HepG2 (cell line): ENCODE data around the gene MFSD11. TPM values are rescaled to one million over a fixed set of nuclear protein-coding genes. Genes with fewer than 3 reads are reported as not detected.

Experiments used
- ATAD3A ChIP-seq: sonication (generic); formaldehyde crosslinking; IDR thresholded peaks from 2 replicates; pipeline ENCODE4 v1.4.0; 2020; ENCODE audit warnings: missing genetic modification reagents
- HOMEZ ChIP-seq: IDR thresholded peaks from 2 replicates; pipeline ENCODE4 v1.6.1; 2016; ENCODE audit warnings: low read depth
- PBX3 ChIP-seq: sonication (generic); formaldehyde crosslinking; IDR thresholded peaks from 2 replicates; pipeline ENCODE4 v1.8.1; 2023; ENCODE audit warnings: missing genetic modification reagents, inconsistent platforms, borderline replicate concordance
- PHB2 ChIP-seq: fragments of 450-650 bp; IDR thresholded peaks from 2 replicates; pipeline ENCODE4 v1.6.1; 2018; ENCODE audit not compliant: partially characterized antibody
- RBM39 ChIP-seq: fragments of 200-400 bp; formaldehyde crosslinking; IDR thresholded peaks from one replicate; pipeline ENCODE4 v1.6.1; 2018; ENCODE audit warnings: antibody characterized with exemption, mild to moderate bottlenecking, low read depth, low read length; ENCODE audit not compliant: poor library complexity, severe bottlenecking
- SKI ChIP-seq: fragments of 450-650 bp; IDR thresholded peaks from one replicate; pipeline ENCODE4 v1.6.1; 2018; ENCODE audit warnings: mild to moderate bottlenecking; ENCODE audit not compliant: partially characterized antibody
- TFAP4 ChIP-seq: sonication (generic); IDR thresholded peaks from 2 replicates; pipeline ENCODE4 v1.6.1; 2016; ENCODE audit warnings: low read depth, borderline replicate concordance
- THAP11 ChIP-seq: IDR thresholded peaks from 2 replicates; pipeline ENCODE4 v1.6.1; 2016; ENCODE audit warnings: missing biosample characterization, missing genetic modification reagents
- U2AF1 ChIP-seq: fragments of 200-400 bp; formaldehyde crosslinking; optimal IDR thresholded peaks from 2 replicates; pipeline ENCODE3; 2017; ENCODE audit warnings: mild to moderate bottlenecking, low read depth, low read length
- ZBTB20 ChIP-seq: sonication (generic); formaldehyde crosslinking; IDR thresholded peaks from 2 replicates; pipeline ENCODE4 v1.8.1; 2023; ENCODE audit warnings: missing genetic modification reagents, low read depth, mild to moderate bottlenecking, borderline replicate concordance
- ZFP1 ChIP-seq: IDR thresholded peaks from 2 replicates; pipeline ENCODE4 v1.6.1; 2016
- ZKSCAN5 ChIP-seq: sonication (generic); formaldehyde crosslinking; IDR thresholded peaks from 2 replicates; pipeline ENCODE4 v1.5.1; 2020; ENCODE audit warnings: mild to moderate bottlenecking, missing genetic modification reagents
- ZNF160 ChIP-seq: sonication (generic); formaldehyde crosslinking; IDR thresholded peaks from 2 replicates; pipeline ENCODE4 v1.8.0; 2022; ENCODE audit warnings: mild to moderate bottlenecking, inconsistent platforms, missing genetic modification reagents
- ZNF33A ChIP-seq: sonication (generic); formaldehyde crosslinking; IDR thresholded peaks from 2 replicates; pipeline ENCODE4 v1.5.1; 2020; ENCODE audit warnings: missing genetic modification reagents, mild to moderate bottlenecking, moderate library complexity, borderline replicate concordance
- ZNF430 ChIP-seq: sonication (generic); formaldehyde crosslinking; IDR thresholded peaks from 2 replicates; pipeline ENCODE4 v1.9.0; 2021; ENCODE audit warnings: mild to moderate bottlenecking, missing genetic modification reagents
- ZNF484 ChIP-seq: sonication (generic); formaldehyde crosslinking; IDR thresholded peaks from 2 replicates; pipeline ENCODE4 v1.5.1; 2020; ENCODE audit warnings: mild to moderate bottlenecking, low read depth, missing genetic modification reagents, borderline replicate concordance
- ZNF501 ChIP-seq: sonication (generic); formaldehyde crosslinking; IDR thresholded peaks from 2 replicates; pipeline ENCODE4 v1.5.1; 2020; ENCODE audit warnings: mild to moderate bottlenecking, moderate library complexity, missing genetic modification reagents
- ZNF746 ChIP-seq: sonication (generic); formaldehyde crosslinking; IDR thresholded peaks from 2 replicates; pipeline ENCODE4 v1.8.0; 2022; ENCODE audit warnings: mild to moderate bottlenecking, missing genetic modification reagents
- ZXDC ChIP-seq: sonication (generic); formaldehyde crosslinking; IDR thresholded peaks from 2 replicates; pipeline ENCODE4 v1.5.0; 2020; ENCODE audit warnings: mild to moderate bottlenecking, missing genetic modification reagents
- polyA plus RNA-seq, 8 experiments: library from polyadenylated mRNA; depleted of rRNA in 3 of 8; stranded (reverse) in 7 of 8; unstranded in 1 of 8; fragments of >200 nt; fragmentation: Illumina TruSeq in 4 of 8; extraction: Trizol in 4 of 8; gene quantifications; 2 replicates each; pipeline versions ENCODE4 v1.2.1 to v1.2.3, GENCODE V29; 2011 to 2016; ENCODE audit warnings: low read depth in 4 of 8, missing spikeins in 1 of 8, mixed read lengths in 1 of 8; ENCODE audit not compliant: insufficient read depth in 1 of 8
- total RNA-seq, 5 experiments: library from RNA; depleted of rRNA; stranded (reverse); fragments of >200 nt; fragmentation: Illumina TruSeq; extraction: Trizol; gene quantifications; 2 replicates each; pipeline ENCODE4 v1.2.3, GENCODE V29; 2016; ENCODE audit warnings: low read depth in 1 of 5

MFSD11 gene
- total and polyA plus RNA-seq, 2 of the 13 experiments (the other 11 are each of a cell fraction or from before 2014, with no cell fraction given), result 26.1 to 36.3 TPM

GRCh38 chr17:76691379-76692191, 46.3 kb upstream of the MFSD11 start (continued):
- TF ChIP-seq PHB2 (no peak), ZNF484 (CRISPR knock-in tag) (no peak), SKI (peak; percentile 38), ATAD3A (CRISPR knock-in tag) (no peak), HOMEZ (CRISPR knock-in tag) (peak; percentile 55), PBX3 (no peak), ZNF430 (CRISPR knock-in tag) (no peak), ZNF160 (CRISPR knock-in tag) (no peak), RBM39 (no peak), ZNF33A (CRISPR knock-in tag) (peak; percentile 90; the same call in 1 of the 2 replicates), TFAP4 (peak; percentile 97), ZNF746 (CRISPR knock-in tag) (no peak; the same call in 1 of the 2 replicates), ZXDC (CRISPR knock-in tag) (no peak), THAP11 (CRISPR knock-in tag) (peak; percentile 17; the same call in 1 of the 2 replicates), U2AF1 (no peak), ZFP1 (no peak), ZKSCAN5 (CRISPR knock-in tag) (no peak), ZNF501 (no peak; the same call in 1 of the 2 replicates), ZBTB20 (CRISPR knock-in tag) (no peak; the same call in 1 of the 2 replicates)
